GM12878 (cell line): Measurements from ENCODE around the gene SRSF5. TPM values are rescaled to one million over a fixed set of nuclear protein-coding genes. Genes with fewer than 3 reads are reported as not detected.

Experiments used
- ATAC-seq: fragments of 200-7000 bp; cut with Tn5 transposase; 3 replicates; pipeline ENCODE4 v1.9.1; 2020; ENCODE audit warnings: mild to moderate bottlenecking, moderate library complexity
- BruUV-seq: library from RNA; stranded (reverse); fragments of 400-500 nt; replicated peaks from 2 replicates; lab custom pipeline; 2021; lab: Mats Ljungman, UMichigan
- CTCF ChIA-PET: fragments of 300-600 bp; sonication (Branson Sonifier 250); formaldehyde crosslinking; extraction: SDS; loops from one replicate; lab custom pipeline; 2021; ENCODE audit warnings: inconsistent platforms; lab: Yijun Ruan, JAX
- POLR2A ChIA-PET: fragments of 350-600 bp; formaldehyde crosslinking; extraction: SDS; loops from one replicate; lab custom pipeline; 2021; ENCODE audit warnings: inconsistent platforms; lab: Charles Lee
- RAD21 ChIA-PET: fragments of 300-600 bp; sonication (Branson Sonifier 250); formaldehyde crosslinking; loops from one replicate; lab custom pipeline; 2023; ENCODE audit warnings: antibody characterized with exemption; ENCODE audit not compliant: unreplicated experiment; lab: Charles Lee
- SMC1A ChIA-PET: fragments of 300-600 bp; sonication (Branson Sonifier 250); formaldehyde crosslinking; loops from one replicate; lab custom pipeline; 2023; ENCODE audit not compliant: unreplicated experiment, uncharacterized antibody; lab: Charles Lee
- DNase-seq: peaks from one replicate; pipeline ENCODE4 v3.0.0-alpha.2; 2011; ENCODE audit warnings: low read depth, low spot score
- FAIRE-seq: peaks from 3 replicates; lab custom pipeline; 2011; peaks lifted over from hg19 to GRCh38; lab: Jason Lieb, UNC
- H2AFZ ChIP-seq: 2 replicates; pipeline ENCODE4 v1.6.0; 2011; ENCODE audit warnings: low read depth, low read length, control low read depth; ENCODE audit not compliant: control insufficient read depth
- H3K27ac ChIP-seq: 2 replicates; pipeline ENCODE4 v1.5.1; 2011; ENCODE audit warnings: control low read depth; ENCODE audit not compliant: control insufficient read depth, insufficient read depth
- H3K27me3 ChIP-seq, 2 experiments: replicated peaks in 1 of 2; 2 replicates each; pipeline versions ENCODE4 v1.6.0 to v1.6.1; 2011; ENCODE audit warnings: low read length in 1 of 2; ENCODE audit not compliant: control insufficient read depth in 2 of 2, insufficient read depth in 2 of 2
- H3K36me3 ChIP-seq, 2 experiments: 2 replicates each; pipeline ENCODE4 v1.5.1; 2011; ENCODE audit warnings: low read length in 1 of 2; ENCODE audit not compliant: control insufficient read depth in 2 of 2, insufficient read depth in 2 of 2
- H3K4me1 ChIP-seq: 2 replicates; pipeline ENCODE4 v1.6.1; 2011; ENCODE audit warnings: mild to moderate bottlenecking, low read length, moderate library complexity, mixed read lengths; ENCODE audit not compliant: control insufficient read depth, insufficient read depth
- H3K4me2 ChIP-seq: 2 replicates; pipeline ENCODE4 v1.6.0; 2011; ENCODE audit warnings: control low read depth; ENCODE audit not compliant: control insufficient read depth, insufficient read depth
- H3K4me3 ChIP-seq: fragments of 200-600 bp; sonication (generic); 2 replicates; pipeline ENCODE4 v1.5.1; 2016
- H3K79me2 ChIP-seq: 2 replicates; pipeline ENCODE4 v1.6.0; 2011; ENCODE audit warnings: low read length; ENCODE audit not compliant: control insufficient read depth, insufficient read depth
- H3K9ac ChIP-seq: 2 replicates; pipeline ENCODE4 v1.8.0; 2011; ENCODE audit warnings: low read length, control low read depth, mixed read lengths; ENCODE audit not compliant: control insufficient read depth, insufficient read depth
- H3K9me3 ChIP-seq: replicated peaks from 3 replicates; pipeline ENCODE4 v1.5.1; 2011; ENCODE audit warnings: mild to moderate bottlenecking, low read length; ENCODE audit not compliant: control insufficient read depth, insufficient read depth
- H4K20me1 ChIP-seq: 2 replicates; pipeline ENCODE4 v1.6.0; 2011; ENCODE audit not compliant: control insufficient read depth, insufficient read depth
- JUNB ChIP-seq: IDR thresholded peaks from 2 replicates; pipeline ENCODE4 v1.6.1; 2016; ENCODE audit warnings: antibody characterized with exemption, mild to moderate bottlenecking
- PAX8 ChIP-seq: fragments of 450-650 bp; IDR thresholded peaks from 2 replicates; pipeline ENCODE4 v1.6.1; 2017; ENCODE audit warnings: mild to moderate bottlenecking, moderate library complexity
- POLR2AphosphoS5 ChIP-seq: IDR thresholded peaks from 2 replicates; pipeline ENCODE4 v1.6.1; 2011; ENCODE audit warnings: mild to moderate bottlenecking, low read length, inconsistent platforms
- SMC3 ChIP-seq: IDR thresholded peaks from 2 replicates; pipeline ENCODE4 v1.6.1; 2011; ENCODE audit warnings: low read length, improper control_type of control experiment, borderline replicate concordance
- ZBTB11 ChIP-seq: fragments of 450-650 bp; formaldehyde crosslinking; IDR thresholded peaks from 2 replicates; pipeline ENCODE4 v1.5.0; 2022; ENCODE audit warnings: mild to moderate bottlenecking, missing genetic modification characterization
- ZNF384 ChIP-seq: IDR thresholded peaks from 2 replicates; pipeline ENCODE4 v1.6.1; 2012; ENCODE audit warnings: low read depth, mild to moderate bottlenecking, low read length, improper control_type of control experiment, borderline replicate concordance
- WGBS: methylation state at CpG from one replicate; pipeline ENCODE4 v1.1.6; 2016; ENCODE audit warnings: low lambda C conversion rate; ENCODE audit not compliant: insufficient replicate concordance, insufficient coverage; ENCODE audit errors: missing lambda C conversion rate; 5-methylcytosine and 5-hydroxymethylcytosine counted together
- in situ Hi-C: fragments of 300-500 bp; cut with MboI; formaldehyde crosslinking; loops from 9 replicates; pipeline ENCODE4 v1.14.3; 2018; ENCODE audit warnings: mixed read lengths
- intact Hi-C: fragments of 100-400 bp; cut with micrococcal nuclease; formaldehyde crosslinking; loops from one replicate; pipeline ENCODE4 v1.14.2; 2022; ENCODE audit not compliant: unreplicated experiment
- polyA plus RNA-seq, 11 experiments: library from polyadenylated mRNA; depleted of rRNA in 4 of 11; unstranded in 6 of 11; stranded (reverse) in 5 of 11; fragments of >200 nt; fragmentation: Nextera tagmentation in 4 of 11; fragmentation: Illumina TruSeq in 1 of 11; extraction: Ambion mirVana in 4 of 11; extraction: Trizol in 1 of 11; gene quantifications; 1 replicate in 1 of 11; 2 replicates in 10 of 11; pipeline versions ENCODE4 v1.2.1 to v1.2.3, GENCODE V29; 2011 to 2016; ENCODE audit warnings: inconsistent platforms in 2 of 11, missing spikeins in 2 of 11, low read depth in 1 of 11
- total RNA-seq, 4 experiments: library from RNA; depleted of rRNA in 3 of 4; stranded (reverse); fragments of >200 nt in 3 of 4; fragmentation: Illumina TruSeq in 1 of 4; extraction: Trizol in 1 of 4; gene quantifications; 2 replicates each; pipeline versions ENCODE4 v1.2.1 to v1.2.3, GENCODE V29; 2013 to 2021
- TF ChIP-seq, protein P1 (sequence below): fragments of 450-650 bp; IDR thresholded peaks from 2 replicates; pipeline ENCODE4 v1.6.1; 2017; ENCODE audit warnings: antibody characterized with exemption, mild to moderate bottlenecking, moderate library complexity

The SRSF5 gene
- total and polyA plus RNA-seq, 10 of the 15 experiments (the other 5 are each of a cell fraction or from before 2014, with no cell fraction given) = 136 to 453 (median 275) TPM

DNA sequence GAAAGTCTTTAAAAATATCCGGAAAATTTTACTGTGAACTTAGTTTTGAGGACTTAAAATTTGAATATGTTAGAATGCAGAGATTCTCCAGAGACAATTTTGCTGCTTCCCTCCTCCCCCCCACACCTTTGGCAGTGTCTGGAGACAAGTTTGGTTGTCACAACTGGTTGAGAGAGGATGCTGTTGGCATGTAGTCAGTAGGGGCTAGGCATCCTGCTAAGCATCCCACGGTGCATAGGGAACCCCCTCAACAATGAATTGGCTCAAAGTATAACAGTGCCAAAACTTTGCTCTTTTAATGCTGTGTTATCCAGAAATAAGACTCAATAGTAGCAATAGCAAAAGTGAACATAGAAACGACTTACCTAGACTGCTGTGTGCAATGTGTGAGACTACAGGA lies 3.6 kb downstream of the SRSF5 start:
- H2AFZ ChIP-seq = no peak overlapping the region
- ChIA-PET RAD21 (no interaction called here), CTCF (no interaction called here), POLR2A (no interaction called here), SMC1A (interaction anchor here (1.1 kb wide), 1 partner anchor 177 kb away, joined by 3 read pairs; no protein-coding TSS in a partner anchor)
- no peak overlapping the region for H3K27ac ChIP-seq
- DNase-seq = no peak
- H4K20me1 ChIP-seq = no peaks in the 10 kb centered on the region; the same call in 1 of the 2 replicates
- H3K4me2 ChIP-seq = 0 out of 2 replicates have a peak overlapping the region, but pooled peaks have one; percentile 23
- peaks cover 27 to 28% of the 10 kb centered on the region in 2 experiments for H3K36me3 ChIP-seq
- no peak overlapping the region for H3K4me3 ChIP-seq
- ATAC-seq = no peak
- FAIRE-seq = no peak
- TF ChIP-seq POLR2AphosphoS5 = peak; percentile 71
- no peak for TF ChIP-seq SMC3
- TF ChIP-seq ZBTB11 (CRISPR knock-in tag) = no peak
- no peaks in the 10 kb centered on the region; the same call in 1 of the 3 replicates for H3K9me3 ChIP-seq
- peaks cover 5% of the 10 kb centered on the region; the same call in 1 of the 2 replicates for H3K4me1 ChIP-seq
- H3K9ac ChIP-seq = no peak overlapping the region
- peaks cover 38% of the 10 kb centered on the region for H3K79me2 ChIP-seq
- H3K27me3 ChIP-seq = no peaks in the 10 kb centered on the region
- in situ Hi-C loops = no loop called here
- 47% methylated on average over 3 of the region's 3 CpGs for WGBS
- BruUV-seq = no TSS peak
- intact Hi-C loops = no loop called here

DNA sequence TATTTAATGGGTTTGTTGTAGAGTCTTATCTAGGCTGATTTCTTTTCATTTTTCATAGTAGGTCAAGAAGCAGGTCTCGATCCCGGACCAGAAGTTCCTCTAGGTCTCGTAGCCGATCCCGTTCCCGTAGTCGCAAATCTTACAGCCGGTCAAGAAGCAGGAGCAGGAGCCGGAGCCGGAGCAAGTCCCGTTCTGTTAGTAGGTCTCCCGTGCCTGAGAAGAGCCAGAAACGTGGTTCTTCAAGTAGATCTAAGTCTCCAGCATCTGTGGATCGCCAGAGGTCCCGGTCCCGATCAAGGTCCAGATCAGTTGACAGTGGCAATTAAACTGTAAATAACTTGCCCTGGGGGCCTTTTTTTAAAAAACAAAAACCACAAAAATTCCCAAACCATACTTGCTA lies 4.2 kb downstream of the SRSF5 start:
- Histone ChIP-seq H3K4me2 (no peak overlapping the region), H3K9me3 (no peaks in the 10 kb centered on the region), H3K79me2 (peaks cover 38% of the 10 kb centered on the region), H3K27ac (no peak overlapping the region), H3K36me3 (peaks cover 28 to 31% of the 10 kb centered on the region in 2 experiments), H4K20me1 (no peaks in the 10 kb centered on the region; the same call in 1 of the 2 replicates), H3K4me1 (peaks cover 5% of the 10 kb centered on the region; the same call in 1 of the 2 replicates), H2AFZ (no peak overlapping the region), H3K9ac (no peak overlapping the region), H3K4me3 (no peak overlapping the region), H3K27me3 (no peaks in the 10 kb centered on the region)
- no peak for ATAC-seq
- no peak for FAIRE-seq
- ChIA-PET POLR2A (no interaction called here), SMC1A (no interaction called here), RAD21 (interaction anchor here (1.1 kb wide), 1 partner anchor 616 kb away, joined by 3 read pairs; no protein-coding TSS in a partner anchor), CTCF (no interaction called here)
- intact Hi-C loops = no loop called here
- no TSS peak for BruUV-seq
- no peak for DNase-seq
- in situ Hi-C loops = no loop called here
- 98% methylated on average over 16 of the region's 16 CpGs for WGBS
- TF ChIP-seq, protein P1, sequence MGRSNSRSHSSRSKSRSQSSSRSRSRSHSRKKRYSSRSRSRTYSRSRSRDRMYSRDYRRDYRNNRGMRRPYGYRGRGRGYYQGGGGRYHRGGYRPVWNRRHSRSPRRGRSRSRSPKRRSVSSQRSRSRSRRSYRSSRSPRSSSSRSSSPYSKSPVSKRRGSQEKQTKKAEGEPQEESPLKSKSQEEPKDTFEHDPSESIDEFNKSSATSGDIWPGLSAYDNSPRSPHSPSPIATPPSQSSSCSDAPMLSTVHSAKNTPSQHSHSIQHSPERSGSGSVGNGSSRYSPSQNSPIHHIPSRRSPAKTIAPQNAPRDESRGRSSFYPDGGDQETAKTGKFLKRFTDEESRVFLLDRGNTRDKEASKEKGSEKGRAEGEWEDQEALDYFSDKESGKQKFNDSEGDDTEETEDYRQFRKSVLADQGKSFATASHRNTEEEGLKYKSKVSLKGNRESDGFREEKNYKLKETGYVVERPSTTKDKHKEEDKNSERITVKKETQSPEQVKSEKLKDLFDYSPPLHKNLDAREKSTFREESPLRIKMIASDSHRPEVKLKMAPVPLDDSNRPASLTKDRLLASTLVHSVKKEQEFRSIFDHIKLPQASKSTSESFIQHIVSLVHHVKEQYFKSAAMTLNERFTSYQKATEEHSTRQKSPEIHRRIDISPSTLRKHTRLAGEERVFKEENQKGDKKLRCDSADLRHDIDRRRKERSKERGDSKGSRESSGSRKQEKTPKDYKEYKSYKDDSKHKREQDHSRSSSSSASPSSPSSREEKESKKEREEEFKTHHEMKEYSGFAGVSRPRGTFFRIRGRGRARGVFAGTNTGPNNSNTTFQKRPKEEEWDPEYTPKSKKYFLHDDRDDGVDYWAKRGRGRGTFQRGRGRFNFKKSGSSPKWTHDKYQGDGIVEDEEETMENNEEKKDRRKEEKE = no peak
- TF ChIP-seq JUNB (no peak), ZNF384 (no peak), PAX8 (no peak)
